ENCODE data around the gene NEK6.

NEK6 gene

GRCh38 chr9:124262649-124262972 is 4.9 kb downstream of the NEK6 start:
- DNase-seq = no peak

DNA sequence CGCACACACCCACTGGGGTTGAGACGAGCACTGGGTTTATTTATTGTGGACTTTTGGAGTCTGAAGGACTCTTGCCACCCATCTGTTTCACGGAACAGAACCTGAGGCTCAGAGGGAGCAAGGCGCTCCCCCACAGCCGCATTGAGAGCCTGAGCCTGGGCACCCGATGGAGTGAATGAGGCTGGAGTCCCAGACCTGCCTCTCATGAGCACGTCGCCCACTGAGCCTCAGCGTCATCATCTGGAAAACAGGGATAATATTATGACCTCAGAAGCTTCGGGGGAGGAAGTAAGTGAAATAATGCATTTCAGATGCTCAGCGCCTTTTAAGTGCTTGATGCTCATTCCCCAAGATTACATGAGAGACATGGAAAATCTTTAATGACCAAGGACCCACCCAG is 5.5 kb downstream of the NEK6 start:
- DNase-seq = no peak

GRCh38 chr9:124263800-124264426 is 6.2 kb downstream of the NEK6 start:
- no peak for DNase-seq

DNA sequence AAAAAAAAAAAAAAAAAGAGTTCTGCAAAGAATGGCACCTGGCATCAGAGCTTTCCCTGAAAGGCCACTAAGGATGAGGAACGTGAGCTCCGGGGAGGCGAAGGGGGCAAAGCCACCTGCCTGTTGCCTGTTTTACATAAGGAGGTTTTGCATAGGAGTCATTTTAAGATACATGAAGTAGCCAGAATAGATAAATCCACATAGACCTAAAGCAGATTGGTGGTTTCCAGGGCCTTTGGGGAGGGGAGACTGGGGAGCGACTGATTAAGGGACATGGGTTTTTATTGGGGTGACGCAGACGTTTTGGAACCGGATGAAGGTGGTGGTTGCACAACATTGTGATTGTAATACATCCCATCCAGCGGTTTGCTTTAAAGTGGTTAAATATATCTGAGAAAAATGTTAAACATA is 7.1 kb downstream of the NEK6 start:
- DNase-seq = no peak

DNA sequence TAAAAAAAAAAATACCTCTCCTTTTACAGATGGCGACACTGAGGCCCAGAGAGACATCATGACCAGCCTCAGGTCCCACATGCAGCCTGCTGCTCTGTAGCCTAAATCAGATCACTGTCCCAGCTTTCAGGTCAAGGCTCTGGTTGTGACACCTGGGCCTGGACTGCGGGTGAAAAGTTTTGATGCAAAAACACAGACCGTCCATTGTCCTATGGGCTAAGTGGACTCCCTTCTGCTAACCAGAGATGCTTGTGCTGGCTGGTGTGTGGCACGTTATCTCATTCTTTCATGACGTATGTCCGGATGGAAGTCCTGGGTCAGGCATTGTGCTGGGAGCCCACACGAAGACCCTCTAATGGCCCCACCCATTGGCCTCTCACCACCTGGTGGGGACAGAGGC is 7.8 kb downstream of the NEK6 start:
- DNase-seq = no peak

DNA sequence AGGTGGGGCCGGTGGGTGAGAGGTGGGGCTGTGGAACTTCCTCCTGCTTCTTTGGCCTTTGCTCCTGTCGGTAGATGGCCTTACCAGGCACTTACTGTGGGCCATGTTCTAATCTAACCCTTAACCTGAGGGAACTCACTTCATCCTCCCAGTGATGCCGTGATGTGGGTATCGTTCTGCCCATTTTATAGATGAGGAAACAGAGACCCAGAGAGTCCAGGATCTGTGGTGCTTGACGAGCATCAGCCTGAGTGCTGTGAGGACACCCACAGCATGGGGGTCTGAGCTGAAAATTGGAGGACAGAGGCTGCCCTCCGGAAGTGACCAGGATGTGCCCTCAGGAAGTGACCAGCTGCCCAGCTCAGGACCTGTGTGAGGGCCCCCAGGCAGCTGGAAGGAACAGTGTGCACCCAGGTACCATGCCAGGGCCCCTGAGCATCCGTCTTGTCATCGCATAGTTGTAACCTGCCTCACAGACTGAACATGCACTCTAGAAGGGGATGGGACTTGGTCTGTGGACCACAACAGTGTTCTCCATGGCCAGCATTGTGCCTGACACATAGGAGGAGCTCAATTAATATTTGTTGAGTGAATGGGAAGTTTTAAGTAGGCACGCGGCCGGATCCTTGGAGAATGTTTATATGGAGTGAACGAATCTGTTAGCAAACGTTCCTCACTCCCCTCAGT is 8.5 kb downstream of the NEK6 start:
- DNase-seq = no peak

DNA sequence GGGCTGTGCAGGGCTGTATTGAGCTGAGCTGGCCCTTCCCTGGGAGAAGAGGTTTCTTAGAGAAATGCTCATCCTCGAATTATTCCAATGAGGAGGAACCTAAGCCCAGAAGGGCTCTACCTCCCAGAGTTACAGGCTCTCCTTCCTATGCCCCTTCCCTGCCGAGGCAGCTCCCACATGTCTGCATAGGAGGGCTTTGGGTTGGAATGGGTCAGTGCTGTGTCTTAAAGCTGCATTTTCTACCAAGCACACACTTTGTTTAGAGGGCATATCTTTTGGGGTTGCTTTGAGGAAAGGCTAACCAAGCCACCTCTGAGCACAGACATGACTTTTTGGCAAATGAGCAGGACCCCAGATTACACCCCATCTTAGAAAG is 9.1 kb downstream of the NEK6 start:
- no peak for DNase-seq

- DNase-seq = no peak
Measured at GRCh38 chr9:124267271-124267807, 9.6 kb downstream of the NEK6 start.

DNA sequence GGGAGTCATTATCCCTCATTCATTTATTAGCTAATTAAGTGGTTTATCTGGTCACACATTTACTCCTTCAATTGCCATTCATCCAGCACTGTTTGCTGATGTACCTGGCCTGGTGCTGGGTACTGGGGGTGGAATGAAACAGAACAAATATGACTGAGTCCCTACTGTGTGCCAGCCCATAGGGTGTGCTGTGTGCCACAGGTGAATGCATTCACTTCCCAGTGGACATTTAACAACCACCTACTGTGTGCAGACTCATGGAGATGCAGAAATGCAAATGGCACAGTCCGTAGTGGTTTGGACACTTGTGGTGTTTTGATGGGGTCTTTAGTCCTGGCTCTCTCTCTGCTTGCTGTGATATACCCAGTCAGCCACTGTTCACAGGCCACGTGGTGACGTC is 10.5 kb downstream of the NEK6 start:
- no peak for DNase-seq

DNA sequence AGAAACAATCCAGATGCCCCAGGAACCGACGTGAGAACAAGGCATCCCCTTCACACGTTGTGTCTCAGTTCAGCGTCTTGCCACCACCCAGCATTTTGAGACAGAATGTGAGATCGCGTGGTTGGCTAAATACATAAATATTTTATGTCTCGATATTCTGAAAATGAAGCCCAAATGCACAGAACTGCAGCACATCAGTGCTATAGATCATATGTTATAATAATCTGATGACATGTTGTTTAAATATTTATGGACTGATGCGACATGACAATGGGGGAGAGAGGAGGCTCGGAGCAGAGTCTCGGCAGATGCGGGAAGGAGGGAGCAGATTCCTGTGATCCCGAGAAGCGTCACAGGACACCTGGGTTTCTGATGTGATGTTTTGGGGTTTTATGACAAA is 10.9 kb downstream of the NEK6 start:
- DNase-seq = no peak

DNA sequence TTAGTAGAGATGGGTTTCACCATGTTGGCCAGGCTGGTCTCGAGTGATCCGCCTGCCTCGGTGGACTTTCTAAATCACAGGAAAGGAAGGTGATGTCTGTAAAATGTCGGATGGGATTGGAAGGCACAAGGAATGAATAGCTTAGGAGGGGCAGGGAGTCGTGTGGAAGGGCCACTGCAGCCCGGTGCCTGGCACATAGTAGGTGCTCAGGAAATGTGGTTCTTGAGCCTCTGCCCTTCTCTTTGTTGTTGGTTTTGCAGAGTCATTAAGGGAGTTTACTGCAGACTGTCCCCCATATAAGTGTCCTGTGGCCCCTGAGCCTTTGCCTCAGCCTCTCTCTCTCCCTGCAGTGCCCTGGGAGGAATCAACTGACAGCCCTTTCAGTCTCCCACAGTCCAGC is 11.8 kb downstream of the NEK6 start:
- DNase-seq = no peak

GRCh38 chr9:124270504-124271335 is 13.0 kb downstream of the NEK6 start:
- no peak for DNase-seq

- no peak for DNase-seq
Measured at GRCh38 chr9:124271660-124272059, 13.9 kb downstream of the NEK6 start.

- no peak for DNase-seq
Measured at GRCh38 chr9:124272118-124272517, 14.4 kb downstream of the NEK6 start.

DNA sequence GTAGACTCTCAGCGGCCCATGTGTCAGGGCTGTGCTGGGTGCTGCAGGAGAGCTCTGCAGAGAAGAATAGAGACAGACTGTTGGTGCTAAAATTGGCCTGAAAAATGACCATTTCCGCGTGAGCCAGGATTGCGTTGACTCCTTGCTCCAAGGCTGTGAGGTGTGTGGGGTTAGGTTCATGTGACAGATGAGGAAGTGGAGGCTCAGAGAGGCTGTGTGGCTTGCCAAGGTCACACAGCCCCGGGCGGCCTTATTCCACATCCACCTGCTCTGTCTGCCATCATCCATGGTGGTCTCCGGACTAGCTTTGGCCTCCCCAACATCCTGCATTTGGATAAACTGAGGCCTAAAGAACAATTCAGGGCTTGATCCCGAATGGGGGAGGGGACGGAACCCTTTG is 15.2 kb downstream of the NEK6 start:
- no peak for DNase-seq

DNA sequence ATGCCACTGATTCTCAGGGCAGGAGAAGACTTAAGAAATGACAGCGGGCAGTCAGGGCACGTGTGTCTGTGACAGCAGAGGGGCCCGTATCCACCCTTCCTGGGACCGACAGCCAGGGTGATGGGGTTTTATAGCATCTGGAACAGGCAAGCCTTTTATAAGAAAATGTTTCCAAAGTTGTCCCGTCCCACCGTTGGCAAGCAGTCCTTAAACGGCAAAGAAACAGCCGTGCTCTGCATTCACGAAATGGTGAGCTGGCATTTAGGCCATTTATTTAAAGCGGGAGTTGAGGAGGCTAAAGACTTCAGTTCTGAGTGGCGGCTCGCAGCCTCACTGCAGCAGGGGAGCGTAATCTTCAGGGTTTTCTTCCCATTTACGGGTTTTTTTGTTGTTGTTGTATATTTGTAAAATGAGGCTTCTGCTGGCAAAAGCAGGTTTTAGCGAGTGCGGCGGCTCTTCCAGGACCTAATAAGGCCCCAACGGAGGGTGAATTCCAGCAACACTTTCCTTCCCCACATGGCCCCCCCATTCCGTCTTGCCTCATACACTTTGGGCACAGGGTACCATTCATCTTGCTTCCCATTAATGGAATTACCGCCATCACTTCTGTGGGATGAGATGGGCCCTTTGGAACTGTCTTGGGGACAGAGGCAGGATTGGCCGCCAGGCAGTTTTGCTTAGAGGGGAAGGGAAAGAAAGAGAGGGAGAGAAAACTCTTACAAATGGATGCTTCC is 15.8 kb downstream of the NEK6 start:
- no peak for DNase-seq

DNA sequence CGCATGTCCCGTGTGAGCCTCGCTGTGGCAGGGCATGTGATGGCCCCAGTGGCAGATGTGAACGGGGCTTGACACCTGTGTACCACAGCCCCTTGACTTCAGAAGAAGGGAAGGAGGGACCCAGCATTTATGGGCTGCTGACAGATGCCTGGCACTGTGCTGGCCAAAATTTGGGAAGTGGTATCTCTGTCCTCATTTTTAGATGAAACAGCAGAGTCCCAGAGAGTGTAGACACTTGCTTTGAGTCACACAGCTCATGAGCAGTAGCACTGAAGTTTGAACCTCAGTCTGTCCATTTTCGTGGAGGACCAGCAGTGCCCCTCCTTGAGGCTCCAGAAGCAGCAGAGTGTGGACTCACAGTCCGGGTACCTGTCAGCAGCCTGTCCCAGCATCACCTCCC is 16.5 kb downstream of the NEK6 start:
- DNase-seq = no peak

GRCh38 chr9:124274738-124275137 is 17.0 kb downstream of the NEK6 start:
- DNase-seq = no peak

GRCh38 chr9:124277420-124277819 is 19.7 kb downstream of the NEK6 start:
- no peak for DNase-seq

DNA sequence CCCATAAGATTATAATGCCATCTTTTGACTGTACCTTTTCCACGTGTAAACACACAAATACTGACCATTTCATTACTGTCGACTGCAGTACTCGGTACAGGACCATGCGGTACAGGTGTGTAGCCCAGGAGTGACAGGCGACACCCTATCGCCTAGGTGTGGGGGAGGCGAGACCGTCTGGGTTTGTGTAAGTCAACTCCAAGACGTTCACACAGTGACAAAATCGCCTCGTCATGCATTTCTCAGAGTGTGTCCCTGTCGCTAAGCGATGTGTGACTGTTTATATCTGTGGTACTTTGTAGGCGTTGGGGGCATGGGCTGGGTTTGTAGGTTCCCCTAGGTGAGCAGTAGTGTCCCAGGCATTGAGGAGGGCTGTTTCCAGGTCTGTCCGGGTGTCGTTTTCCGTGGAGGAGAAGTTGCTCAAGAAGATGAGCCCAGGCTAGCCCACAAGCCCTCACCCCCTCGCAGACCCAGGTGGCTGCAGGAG is 20.3 kb downstream of the NEK6 start:
- DNase-seq = no peak

GRCh38 chr9:124279531-124280175 is 21.9 kb downstream of the NEK6 start:
- no peak for DNase-seq

DNA sequence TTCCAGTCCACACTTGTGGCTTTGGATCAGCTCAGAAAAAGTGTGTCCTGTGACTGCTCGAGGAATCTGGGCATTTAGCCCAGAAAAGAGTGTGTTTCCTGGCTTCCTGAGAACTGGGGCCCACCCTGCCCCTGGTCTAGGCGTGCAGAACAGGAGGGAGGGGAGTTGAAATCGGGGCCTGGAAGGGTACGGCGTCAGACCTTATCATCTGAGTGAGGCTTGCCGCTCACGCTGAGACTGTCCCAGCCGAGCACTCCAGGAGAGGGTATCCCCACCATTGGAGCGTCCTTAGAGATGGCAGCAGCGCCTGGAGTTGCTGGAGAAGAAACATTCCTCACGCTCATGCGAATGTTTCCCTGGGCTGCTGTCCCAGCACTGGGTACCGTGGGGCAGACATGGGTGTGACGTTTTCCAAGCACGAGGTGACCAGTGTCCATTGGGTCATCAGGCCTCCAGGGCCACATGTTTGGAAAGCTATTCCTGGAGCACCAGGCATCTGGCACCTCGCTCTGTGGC is 22.5 kb downstream of the NEK6 start:
- no peak for DNase-seq

All from CD4-positive, alpha-beta T cell treated with Interleukin-17A for 1 hour (primary cell).